Activated CD4-positive, alpha-beta T cell treated with anti-CD3 and anti-CD28 coated beads for 48 hours (primary cell): ENCODE measurements around the gene HECTD2.
"Not testable (repeated sequence)": the region's sequence is repeated elsewhere in the genome, so short reads cannot be mapped to it uniquely, and the experiment has no call there.

ENCODE experiments used
- DNase-seq: peaks from one replicate; pipeline ENCODE4 v3.0.0-alpha.2; 2020

HECTD2 gene

GRCh38 chr10:91409869-91410637, at the start of gene HECTD2:
HECTD2 (plus strand) TSS chr10:91410344; CDS start chr10:91410439, 95 bp downstream.
- peak; percentile 82 for DNase-seq

GRCh38 chr10:91360461-91360860, 49.7 kb upstream of the HECTD2 start:
- DNase-seq, result no peak

- DNase-seq, result not testable (repeated sequence)
These were observed 44.6 kb upstream of the HECTD2 start for GRCh38 chr10:91365519-91365918.

GRCh38 chr10:91366704-91367103, 43.4 kb upstream of the HECTD2 start:
- no peak for DNase-seq

- no peak for DNase-seq
These were observed 43.0 kb upstream of the HECTD2 start for GRCh38 chr10:91367127-91367531.

- no peak for DNase-seq
These were observed 42.6 kb upstream of the HECTD2 start for GRCh38 chr10:91367558-91367957.

- not testable (repeated sequence) for DNase-seq
These were observed 40.1 kb upstream of the HECTD2 start for GRCh38 chr10:91369978-91370589.

- no peak for DNase-seq
These were observed 36.1 kb upstream of the HECTD2 start for GRCh38 chr10:91374052-91374451.

- peak; percentile 11 for DNase-seq
These were observed 32.1 kb upstream of the HECTD2 start for GRCh38 chr10:91378061-91378460.

GRCh38 chr10:91380873-91381256, 29.3 kb upstream of the HECTD2 start:
- DNase-seq, result no peak

GRCh38 chr10:91381257-91381891, 28.8 kb upstream of the HECTD2 start:
- DNase-seq, result no peak

- DNase-seq, result no peak
These were observed 24.6 kb upstream of the HECTD2 start for GRCh38 chr10:91385306-91386085.

- DNase-seq, result no peak
These were observed 20.3 kb upstream of the HECTD2 start for GRCh38 chr10:91389636-91390512.

- not testable (repeated sequence) for DNase-seq
These were observed 19.7 kb upstream of the HECTD2 start for GRCh38 chr10:91390513-91390825.

GRCh38 chr10:91391920-91392319, 18.2 kb upstream of the HECTD2 start:
- DNase-seq, result no peak

- no peak for DNase-seq
These were observed 3.8 kb upstream of the HECTD2 start for GRCh38 chr10:91406322-91406721.

- DNase-seq, result peak; percentile 44
These were observed 875 bp upstream of the HECTD2 start for GRCh38 chr10:91409069-91409868.

GRCh38 chr10:91410638-91411371, 661 bp downstream of the HECTD2 start:
- peak; percentile 51 for DNase-seq

- no peak for DNase-seq
These were observed 1.5 kb downstream of the HECTD2 start for GRCh38 chr10:91411621-91412020.

GRCh38 chr10:91412354-91413087, 2.4 kb downstream of the HECTD2 start:
- no peak for DNase-seq
